ENCODE data around the gene SEMA4B. TPM values are rescaled to one million over a fixed set of nuclear protein-coding genes. Genes with fewer than 3 reads are reported as not detected.
A peak's percentile ranks its signal among the peaks of the same experiment; 100 is the strongest.

The SEMA4B gene
- total RNA-seq, 2 donors from 2014 or later, result 42.8 to 63.9 TPM

DNA sequence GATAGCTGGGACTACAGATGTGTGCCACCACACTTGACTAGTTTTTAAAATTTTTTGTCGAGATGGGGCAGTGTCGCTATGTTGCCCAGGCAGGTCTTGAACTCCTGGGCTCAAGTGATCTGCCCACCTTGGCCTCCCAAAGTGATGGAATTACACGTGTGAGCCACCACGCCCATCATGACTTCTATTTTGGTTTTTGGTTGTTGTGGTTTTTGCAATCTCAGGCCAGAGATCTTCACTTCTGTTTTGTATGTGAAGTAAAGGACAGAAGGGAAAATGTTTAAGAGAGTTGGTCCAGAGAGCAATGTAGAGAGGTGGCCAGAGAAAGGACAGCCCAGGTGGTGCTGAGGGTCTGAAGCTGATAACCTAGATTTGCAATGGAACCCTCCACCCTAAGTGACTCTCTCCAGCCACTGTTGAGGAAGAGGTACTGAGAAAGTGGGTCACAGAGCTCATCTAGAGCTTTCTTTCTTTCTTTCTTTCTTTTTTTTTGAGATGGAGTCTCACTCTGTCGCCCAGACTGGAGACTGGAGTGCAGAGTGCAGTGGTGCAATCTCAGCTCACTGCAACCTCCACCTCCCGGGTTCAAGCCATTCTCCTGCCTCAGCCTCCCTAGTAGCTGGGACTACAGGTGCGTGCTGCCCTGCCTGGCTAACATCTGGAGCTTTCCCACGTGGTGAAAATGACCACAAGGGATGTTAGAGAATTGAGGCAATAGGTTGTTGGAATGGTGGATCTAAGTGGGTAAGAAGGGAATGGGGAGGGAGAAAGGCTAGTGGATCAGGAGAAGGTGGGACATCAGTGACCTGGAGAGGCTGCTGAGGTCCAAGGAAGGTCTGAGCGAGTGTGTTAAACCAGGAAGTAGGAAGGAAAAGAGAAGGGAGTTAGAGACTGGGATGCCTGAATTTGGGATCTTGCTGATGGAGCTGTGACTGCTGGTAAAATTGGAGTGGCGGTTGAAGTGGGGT, 22.4 kb upstream of the SEMA4B start:
- no peaks in the 10 kb centered on the region for H3K36me3 ChIP-seq (replicated peaks in 1 of 2; ENCODE audit: insufficient read depth in 1 of 2, low read depth in 2 of 2)
- intact Hi-C loops (cut with DNase I), result no loop called here
- peak in 1 of 4 donors; percentile 38 for DNase-seq
- WGBS, 2 donors, result 68 to 69% methylated on average over 10 of the region's 10 CpGs
- H3K9me3 ChIP-seq, result no peaks in the 10 kb centered on the region
- peak overlapping the region in 1 of 4 donors; percentile 6 for H3K27ac ChIP-seq
- H3K4me1 ChIP-seq, result peaks cover 43% of the 10 kb centered on the region
- no peak overlapping the region for H3K4me3 ChIP-seq
- no peaks in the 10 kb centered on the region for H3K27me3 ChIP-seq
- no peak for TF ChIP-seq POLR2A (IDR thresholded peaks at IDR 0.05)
- TF ChIP-seq, protein P1, sequence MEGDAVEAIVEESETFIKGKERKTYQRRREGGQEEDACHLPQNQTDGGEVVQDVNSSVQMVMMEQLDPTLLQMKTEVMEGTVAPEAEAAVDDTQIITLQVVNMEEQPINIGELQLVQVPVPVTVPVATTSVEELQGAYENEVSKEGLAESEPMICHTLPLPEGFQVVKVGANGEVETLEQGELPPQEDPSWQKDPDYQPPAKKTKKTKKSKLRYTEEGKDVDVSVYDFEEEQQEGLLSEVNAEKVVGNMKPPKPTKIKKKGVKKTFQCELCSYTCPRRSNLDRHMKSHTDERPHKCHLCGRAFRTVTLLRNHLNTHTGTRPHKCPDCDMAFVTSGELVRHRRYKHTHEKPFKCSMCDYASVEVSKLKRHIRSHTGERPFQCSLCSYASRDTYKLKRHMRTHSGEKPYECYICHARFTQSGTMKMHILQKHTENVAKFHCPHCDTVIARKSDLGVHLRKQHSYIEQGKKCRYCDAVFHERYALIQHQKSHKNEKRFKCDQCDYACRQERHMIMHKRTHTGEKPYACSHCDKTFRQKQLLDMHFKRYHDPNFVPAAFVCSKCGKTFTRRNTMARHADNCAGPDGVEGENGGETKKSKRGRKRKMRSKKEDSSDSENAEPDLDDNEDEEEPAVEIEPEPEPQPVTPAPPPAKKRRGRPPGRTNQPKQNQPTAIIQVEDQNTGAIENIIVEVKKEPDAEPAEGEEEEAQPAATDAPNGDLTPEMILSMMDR (IDR thresholded peaks at IDR 0.05), result no peak
- ATAC-seq, result no peak

DNA sequence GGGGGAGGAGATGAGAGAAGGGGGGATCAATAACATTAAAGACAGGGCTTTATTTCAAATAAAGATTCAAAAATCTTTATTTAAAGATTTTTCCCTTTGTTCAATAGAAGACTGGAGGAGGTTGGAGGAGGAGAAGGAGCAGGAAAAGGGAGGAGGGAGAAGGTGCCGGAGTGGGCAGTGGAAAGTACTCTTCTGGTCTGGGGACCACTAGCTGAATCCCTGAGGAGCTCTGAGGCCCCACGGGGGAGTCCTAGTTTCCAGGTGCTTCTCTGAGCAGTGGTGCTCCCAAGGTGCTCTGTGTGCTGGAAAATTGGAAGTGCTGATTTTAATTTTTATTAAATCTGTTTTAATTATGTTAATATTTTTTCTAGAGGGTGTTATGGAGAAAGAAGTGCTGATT, 19.4 kb upstream of the SEMA4B start:
- DNase-seq (no peak), ATAC-seq (no peak)
- Histone ChIP-seq H3K36me3 (replicated peaks in 1 of 2; ENCODE audit: insufficient read depth in 1 of 2, low read depth in 2 of 2) (no peaks in the 10 kb centered on the region), H3K4me1 (peaks cover 42% of the 10 kb centered on the region), H3K4me3 (no peak overlapping the region), H3K27me3 (no peaks in the 10 kb centered on the region), H3K9me3 (no peaks in the 10 kb centered on the region), H3K27ac (peak overlapping the region in 1 of 4 donors; percentile 9)
- TF ChIP-seq, protein P1 (IDR thresholded peaks at IDR 0.05), result no peak
- no peak for TF ChIP-seq POLR2A (IDR thresholded peaks at IDR 0.05)
- WGBS, 2 donors, result 65 to 70% methylated on average over 2 of the region's 2 CpGs
- intact Hi-C loops (cut with DNase I), result no loop called here

DNA sequence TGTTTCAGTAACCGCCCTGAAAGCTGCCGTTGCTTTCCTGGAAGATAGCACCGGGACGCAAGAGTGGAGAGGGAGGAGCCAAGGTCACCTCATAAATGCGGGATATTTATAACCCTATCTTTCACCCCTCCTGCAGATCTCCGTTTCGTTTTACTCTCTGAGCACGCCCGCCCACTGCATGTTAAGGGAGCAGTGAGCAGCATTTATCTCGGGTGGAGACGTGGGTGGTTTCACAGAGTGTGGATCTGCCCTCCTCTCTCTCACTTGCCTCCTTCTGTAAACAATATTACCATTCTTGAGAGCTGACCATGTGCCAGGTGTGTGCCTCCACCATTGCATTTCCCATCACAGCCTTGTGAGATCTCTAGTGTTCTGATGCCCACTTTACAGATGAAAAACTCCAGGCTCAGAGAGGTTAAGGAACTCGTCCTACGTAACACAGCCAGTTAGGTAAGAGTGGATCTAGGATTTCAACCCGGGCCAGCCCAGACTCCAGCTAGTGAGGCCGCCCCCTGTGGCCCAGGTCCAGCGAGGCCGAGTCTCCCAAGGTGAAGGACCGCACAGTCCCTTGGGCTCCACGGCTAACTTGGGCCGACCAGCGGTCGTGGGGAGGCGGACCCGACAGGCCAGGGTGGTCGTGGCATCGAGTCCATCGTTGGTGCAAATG, 16.9 kb upstream of the SEMA4B start:
- Histone ChIP-seq H3K4me1 (peaks cover 58% of the 10 kb centered on the region), H3K27me3 (no peaks in the 10 kb centered on the region), H3K27ac (peak overlapping the region; percentile 93 to 97 (median 94)), H3K36me3 (replicated peaks in 1 of 2; ENCODE audit: insufficient read depth in 1 of 2, low read depth in 2 of 2) (no peaks in the 10 kb centered on the region), H3K4me3 (peak overlapping the region; percentile 74 to 90), H3K9me3 (no peaks in the 10 kb centered on the region)
- intact Hi-C loops (cut with DNase I), result no loop called here
- DNase-seq (peak; percentile 90 to 96 (median 93)), ATAC-seq (peak; percentile 85)
- TF ChIP-seq POLR2A (IDR thresholded peaks at IDR 0.05), result peak in 2 of 3 donors; percentile 67 to 77
- TF ChIP-seq, protein P1 (IDR thresholded peaks at IDR 0.05), result peak in 2 of 7 experiments; percentile 3 to 17
- WGBS, 2 donors, result 0 to 8% methylated on average over 12 to 27 of the region's 27 CpGs

DNA sequence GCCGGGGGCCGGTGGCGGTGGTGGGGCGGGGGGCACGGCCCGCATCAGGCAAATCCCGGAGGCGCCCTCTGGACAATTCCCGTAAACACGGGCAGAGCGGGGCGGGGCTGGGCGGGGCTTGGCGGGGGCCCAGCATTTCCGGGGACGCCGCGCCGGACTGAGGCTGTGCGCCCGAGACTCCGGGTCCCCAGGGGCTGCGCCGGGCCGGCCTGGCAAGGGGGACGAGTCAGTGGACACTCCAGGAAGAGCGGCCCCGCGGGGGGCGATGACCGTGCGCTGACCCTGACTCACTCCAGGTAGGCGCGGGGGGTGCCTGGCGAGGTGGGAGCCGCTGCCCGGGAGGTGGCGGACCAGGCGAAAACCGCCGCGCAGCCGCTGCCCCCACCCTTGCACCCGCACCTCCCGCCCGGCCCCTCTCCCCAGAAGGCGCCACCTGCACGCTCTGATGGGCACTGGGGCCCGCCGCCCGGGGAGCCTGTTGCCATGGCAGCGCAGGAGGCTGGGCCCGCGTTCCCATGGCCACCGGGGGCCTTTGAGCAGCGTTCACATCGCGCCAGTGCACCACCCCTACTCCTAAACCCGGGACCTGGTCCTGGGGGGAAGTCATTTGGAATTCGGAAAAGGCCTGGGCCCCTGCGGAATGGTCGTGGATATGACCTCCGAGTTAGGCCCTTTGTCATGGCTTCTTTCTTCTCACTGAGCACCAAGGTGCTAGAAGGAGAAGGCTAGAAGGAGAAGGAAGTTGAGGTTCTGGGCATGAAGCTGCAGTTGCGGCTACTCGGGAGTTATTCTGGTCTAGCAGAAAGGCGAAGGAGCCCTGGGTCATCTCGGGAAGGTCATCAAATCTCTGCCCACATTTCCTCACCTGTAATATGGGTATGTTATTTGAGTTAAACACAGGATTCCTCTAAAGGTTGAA, 16.1 kb upstream of the SEMA4B start:
- intact Hi-C loops (cut with DNase I), result no loop called here
- Histone ChIP-seq H3K36me3 (replicated peaks in 1 of 2; ENCODE audit: insufficient read depth in 1 of 2, low read depth in 2 of 2) (no peaks in the 10 kb centered on the region), H3K4me3 (peak overlapping the region; percentile 74 to 90), H3K4me1 (peaks cover 64% of the 10 kb centered on the region), H3K9me3 (no peaks in the 10 kb centered on the region), H3K27me3 (no peaks in the 10 kb centered on the region), H3K27ac (peak overlapping the region; percentile 93 to 97 (median 94))
- peak; percentile 78 to 85 (median 80) for DNase-seq
- WGBS, 2 donors, result 3 to 16% methylated on average over 9 to 60 of the region's 67 CpGs
- ATAC-seq, result peak; percentile 82
- TF ChIP-seq, protein P1 (IDR thresholded peaks at IDR 0.05), result no peak
- peak in 2 of 3 donors; percentile 46 to 64 for TF ChIP-seq POLR2A (IDR thresholded peaks at IDR 0.05)

Data from body of pancreas (tissue), 4 donors.